G401.6 (cell line): ENCODE data around the gene BRWD1.

ENCODE experiments used
- FAIRE-seq: peaks from 2 replicates; lab custom pipeline; 2012; peaks lifted over from hg19 to GRCh38; lab: Jason Lieb, UNC

The BRWD1 gene

DNA sequence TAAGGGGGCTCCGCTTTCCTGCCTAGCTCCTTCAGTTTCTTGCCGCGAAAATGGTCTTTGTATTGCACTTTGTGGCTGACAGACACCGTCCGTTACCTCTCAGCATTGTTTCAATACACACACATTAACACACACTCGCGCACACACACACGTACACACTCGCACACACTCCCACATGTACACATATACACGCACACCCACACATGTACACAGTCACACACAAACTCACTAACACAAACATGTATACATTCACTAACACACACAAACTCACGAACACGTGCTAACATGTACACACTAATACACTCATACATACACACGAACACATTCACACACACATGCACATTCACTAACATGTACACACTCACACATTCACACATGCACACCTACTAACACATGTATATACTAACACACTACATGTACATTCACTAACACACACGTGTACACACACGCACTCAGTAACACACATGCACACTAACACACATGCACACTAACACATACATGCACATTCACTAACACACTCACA lies 179.1 kb downstream of the BRWD1 start:
- no peak for FAIRE-seq
